Neural progenitor cell (in vitro differentiated cells): ENCODE data around the gene TIMM22. TPM values are rescaled to one million over a fixed set of nuclear protein-coding genes. Genes with fewer than 3 reads are reported as not detected.
"Not testable (repeated sequence)": the region's sequence is repeated elsewhere in the genome, so short reads cannot be mapped to it uniquely, and the experiment has no call there.

ENCODE experiments used
- DNase-seq: peaks from one replicate; pipeline ENCODE4 v3.0.0-alpha.2; 2016; ENCODE audit warnings: low spot score
- H2AFZ ChIP-seq: fragments of 200-600 bp; sonication (generic); replicated peaks from 2 replicates; pipeline ENCODE4 v1.6.1; 2016; ENCODE audit warnings: antibody characterized with exemption
- H3F3A ChIP-seq: fragments of 200-600 bp; sonication (generic); 2 replicates; pipeline ENCODE4 v1.6.1; 2016; ENCODE audit warnings: antibody characterized with exemption, low read depth
- H3K27ac ChIP-seq: fragments of 200-600 bp; sonication (generic); 2 replicates; pipeline ENCODE4 v1.5.1; 2016; ENCODE audit warnings: mild to moderate bottlenecking
- H3K27me3 ChIP-seq: fragments of 200-600 bp; sonication (generic); 2 replicates; pipeline ENCODE4 v1.6.1; 2016; ENCODE audit warnings: mild to moderate bottlenecking, moderate library complexity
- H3K36me3 ChIP-seq: fragments of 200-600 bp; sonication (generic); 2 replicates; pipeline ENCODE4 v1.5.1; 2016
- H3K4me1 ChIP-seq: fragments of 200-600 bp; sonication (generic); 2 replicates; pipeline ENCODE4 v1.6.1; 2016; ENCODE audit warnings: mixed run types
- H3K4me2 ChIP-seq: fragments of 200-600 bp; sonication (generic); 2 replicates; pipeline ENCODE4 v1.6.1; 2016
- H3K4me3 ChIP-seq: fragments of 200-600 bp; sonication (generic); 2 replicates; pipeline ENCODE4 v1.5.1; 2016
- H3K79me2 ChIP-seq: fragments of 200-600 bp; sonication (generic); 2 replicates; pipeline ENCODE4 v1.6.1; 2016; ENCODE audit warnings: low read depth
- H3K9ac ChIP-seq: fragments of 200-600 bp; sonication (generic); 2 replicates; pipeline ENCODE4 v1.6.1; 2016
- H3K9me3 ChIP-seq: fragments of 200-600 bp; sonication (generic); 2 replicates; pipeline ENCODE4 v1.5.1; 2016; ENCODE audit warnings: low read depth
- H4K20me1 ChIP-seq: fragments of 200-600 bp; sonication (generic); 2 replicates; pipeline ENCODE4 v1.6.1; 2016; ENCODE audit warnings: low read depth
- H3K27ac Mint-ChIP-seq: 3 replicates; pipeline ENCODE4 v1.8.0; 2021; ENCODE audit warnings: mixed read lengths
- H3K27me3 Mint-ChIP-seq: 2 replicates; pipeline ENCODE4 v1.8.0; 2022; ENCODE audit warnings: low read depth, mild to moderate bottlenecking, inconsistent platforms, moderate library complexity, mixed read lengths; ENCODE audit not compliant: insufficient read depth
- H3K36me3 Mint-ChIP-seq: 3 replicates; pipeline ENCODE4 v1.8.0; 2021; ENCODE audit warnings: mixed read lengths
- H3K4me1 Mint-ChIP-seq: 3 replicates; pipeline ENCODE4 v1.8.0; 2021; ENCODE audit warnings: mixed read lengths
- H3K4me3 Mint-ChIP-seq: 3 replicates; pipeline ENCODE4 v1.8.0; 2021; ENCODE audit warnings: mild to moderate bottlenecking, moderate library complexity, mixed read lengths
- H3K9me3 Mint-ChIP-seq: 3 replicates; pipeline ENCODE4 v1.8.0; 2020; ENCODE audit warnings: mixed read lengths
- EZH2 ChIP-seq: fragments of 200-600 bp; sonication (generic); IDR thresholded peaks from 2 replicates; pipeline ENCODE4 v1.6.1; 2017; ENCODE audit warnings: antibody characterized with exemption, mild to moderate bottlenecking, moderate library complexity
- EZH2phosphoT487 ChIP-seq: fragments of 200-600 bp; sonication (generic); IDR thresholded peaks from 2 replicates; pipeline ENCODE4 v1.6.1; 2017; ENCODE audit warnings: antibody characterized with exemption
- total RNA-seq: library from RNA; depleted of rRNA; stranded (reverse); fragments of >200 nt; gene quantifications from 2 replicates; pipeline ENCODE4 v1.2.3, GENCODE V29; 2015; ENCODE audit warnings: low replicate concordance
- TF ChIP-seq, protein P1 (sequence below): fragments of 200-600 bp; sonication (generic); IDR thresholded peaks from 2 replicates; pipeline ENCODE4 v1.5.1; 2017; ENCODE audit warnings: antibody characterized with exemption, mild to moderate bottlenecking

TIMM22 gene
- total RNA-seq, 1 donor from 2014 or later = 11.7 TPM

DNA sequence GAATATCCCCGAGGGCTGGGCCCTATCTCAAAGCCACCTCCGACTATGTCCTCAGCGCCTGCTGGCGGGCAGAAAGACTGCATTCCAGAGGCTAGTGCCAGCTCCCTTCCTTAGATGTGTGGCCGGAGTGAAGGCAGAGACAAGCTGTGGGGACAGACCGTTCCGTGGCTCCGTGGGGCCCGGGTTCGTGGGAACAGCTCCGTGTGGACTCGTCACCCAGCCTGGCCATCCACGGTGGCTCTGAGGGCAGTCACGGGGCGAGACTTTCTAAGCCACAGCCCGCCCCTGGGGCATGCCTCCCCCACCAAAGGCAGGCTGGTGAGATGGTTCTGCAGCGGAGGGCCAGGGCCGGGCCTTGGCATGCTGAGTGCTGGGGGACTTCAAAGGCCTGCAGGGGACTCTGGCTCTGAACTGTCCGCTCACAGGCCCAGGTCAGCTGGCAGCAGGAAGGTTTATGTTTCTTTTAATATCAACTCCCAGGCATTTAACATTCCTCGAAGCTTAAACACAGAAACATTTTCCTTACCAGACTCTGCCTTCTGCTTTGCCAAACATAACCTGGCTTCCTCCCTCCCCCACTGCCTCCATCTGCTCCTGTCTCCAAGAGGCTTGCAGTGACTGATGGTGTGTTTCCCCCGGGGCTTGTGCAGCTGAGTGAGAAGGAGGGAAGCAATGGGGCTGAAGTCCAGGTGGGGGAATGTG, 50.4 kb downstream of the TIMM22 start:
- Mint-ChIP-seq H3K4me1 (peaks cover 24% of the 10 kb centered on the region), H3K9me3 (no peaks in the 10 kb centered on the region), H3K27me3 (peaks cover 10% of the 10 kb centered on the region), H3K27ac (no peak overlapping the region), H3K36me3 (peaks cover 7% of the 10 kb centered on the region), H3K4me3 (no peak overlapping the region)
- Histone ChIP-seq H3K4me2 (no peak overlapping the region), H3K79me2 (no peaks in the 10 kb centered on the region), H3K4me3 (no peak overlapping the region), H3K27ac (no peak overlapping the region), H2AFZ (no peak overlapping the region), H3K9me3 (no peaks in the 10 kb centered on the region), H3K36me3 (no peaks in the 10 kb centered on the region), H4K20me1 (peaks cover 8% of the 10 kb centered on the region), H3F3A (no peaks in the 10 kb centered on the region), H3K4me1 (peaks cover 8% of the 10 kb centered on the region), H3K9ac (no peak overlapping the region), H3K27me3 (no peaks in the 10 kb centered on the region)
- DNase-seq = no peak
- TF ChIP-seq EZH2 = no peak
- TF ChIP-seq, protein P1, sequence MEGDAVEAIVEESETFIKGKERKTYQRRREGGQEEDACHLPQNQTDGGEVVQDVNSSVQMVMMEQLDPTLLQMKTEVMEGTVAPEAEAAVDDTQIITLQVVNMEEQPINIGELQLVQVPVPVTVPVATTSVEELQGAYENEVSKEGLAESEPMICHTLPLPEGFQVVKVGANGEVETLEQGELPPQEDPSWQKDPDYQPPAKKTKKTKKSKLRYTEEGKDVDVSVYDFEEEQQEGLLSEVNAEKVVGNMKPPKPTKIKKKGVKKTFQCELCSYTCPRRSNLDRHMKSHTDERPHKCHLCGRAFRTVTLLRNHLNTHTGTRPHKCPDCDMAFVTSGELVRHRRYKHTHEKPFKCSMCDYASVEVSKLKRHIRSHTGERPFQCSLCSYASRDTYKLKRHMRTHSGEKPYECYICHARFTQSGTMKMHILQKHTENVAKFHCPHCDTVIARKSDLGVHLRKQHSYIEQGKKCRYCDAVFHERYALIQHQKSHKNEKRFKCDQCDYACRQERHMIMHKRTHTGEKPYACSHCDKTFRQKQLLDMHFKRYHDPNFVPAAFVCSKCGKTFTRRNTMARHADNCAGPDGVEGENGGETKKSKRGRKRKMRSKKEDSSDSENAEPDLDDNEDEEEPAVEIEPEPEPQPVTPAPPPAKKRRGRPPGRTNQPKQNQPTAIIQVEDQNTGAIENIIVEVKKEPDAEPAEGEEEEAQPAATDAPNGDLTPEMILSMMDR = no peak

DNA sequence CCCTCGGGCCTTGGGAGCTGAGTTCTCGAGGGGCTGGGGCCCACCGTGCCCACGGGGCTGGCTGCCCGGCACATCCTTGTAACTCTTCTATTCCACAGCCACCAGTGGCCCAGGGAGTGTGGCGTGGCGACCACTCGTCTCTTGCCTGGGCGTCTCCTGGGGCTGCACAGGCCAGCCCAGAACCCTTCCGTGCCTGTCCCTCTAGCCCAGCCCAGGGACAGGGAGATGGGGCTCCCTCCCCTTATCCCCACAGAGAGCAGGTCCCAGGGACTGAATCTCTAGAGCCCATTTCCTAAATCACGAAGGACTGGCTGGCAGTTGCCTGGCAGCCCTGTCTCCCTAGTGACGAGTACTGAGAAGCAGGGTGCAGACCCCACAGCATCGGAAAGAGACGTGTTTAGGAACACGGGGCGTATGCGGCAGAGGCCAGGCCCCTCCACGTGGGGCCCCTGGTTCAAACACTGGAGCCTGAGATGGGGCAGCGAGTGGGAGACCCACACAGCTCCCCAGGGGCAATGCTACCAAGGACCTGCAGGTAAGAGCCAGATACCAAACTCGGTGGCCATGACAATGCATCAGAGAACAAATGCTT, 51.0 kb downstream of the TIMM22 start:
- Histone ChIP-seq H3K27ac (no peak overlapping the region), H3K9me3 (no peaks in the 10 kb centered on the region), H3K4me3 (no peak overlapping the region), H3K79me2 (no peaks in the 10 kb centered on the region), H3K4me2 (no peak overlapping the region), H4K20me1 (peaks cover 8% of the 10 kb centered on the region), H3K27me3 (no peaks in the 10 kb centered on the region), H2AFZ (no peak overlapping the region), H3K9ac (no peak overlapping the region), H3K4me1 (peaks cover 8% of the 10 kb centered on the region), H3K36me3 (no peaks in the 10 kb centered on the region), H3F3A (no peaks in the 10 kb centered on the region)
- no peak overlapping the region for H3K27ac Mint-ChIP-seq
- DNase-seq = no peak
- no peaks in the 10 kb centered on the region for H3K9me3 Mint-ChIP-seq
- TF ChIP-seq EZH2 (no peak), EZH2phosphoT487 (no peak)
- TF ChIP-seq, protein P1 = no peak
- peaks cover 8% of the 10 kb centered on the region for H3K27me3 Mint-ChIP-seq
- H3K36me3 Mint-ChIP-seq = peaks cover 2% of the 10 kb centered on the region
- H3K4me1 Mint-ChIP-seq = peaks cover 20% of the 10 kb centered on the region
- H3K4me3 Mint-ChIP-seq = no peak overlapping the region

DNA sequence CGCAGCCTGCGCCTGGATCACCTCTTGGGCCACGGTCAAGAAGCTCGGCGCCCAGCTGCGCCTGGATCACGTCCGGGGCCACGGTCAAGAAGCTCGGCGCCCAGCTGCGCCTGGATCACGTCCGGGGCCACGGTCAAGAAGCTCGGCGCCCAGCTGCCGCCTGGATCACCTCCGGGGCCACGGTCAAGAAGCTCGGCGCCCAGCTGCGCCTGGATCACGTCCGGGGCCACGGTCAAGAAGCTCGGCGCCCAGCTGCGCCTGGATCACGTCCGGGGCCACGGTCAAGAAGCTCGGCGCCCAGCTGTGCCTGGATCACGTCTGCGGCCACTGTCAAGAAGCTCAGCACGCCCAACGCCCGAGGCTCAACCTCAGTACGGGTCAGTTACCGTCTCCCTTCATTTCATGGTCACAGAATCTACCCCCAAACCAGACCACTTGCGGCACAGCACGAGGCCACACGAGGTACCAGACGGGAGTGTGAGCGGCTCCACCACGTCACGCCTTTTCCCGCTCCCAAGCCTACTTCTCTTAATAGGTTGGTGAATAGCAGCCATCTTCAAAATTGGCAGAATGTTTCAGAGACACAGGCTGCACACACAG, 51.7 kb downstream of the TIMM22 start:
- not testable (repeated sequence) for H3K36me3 ChIP-seq, H3K27ac ChIP-seq, H3K79me2 ChIP-seq, H3K36me3 Mint-ChIP-seq, H3F3A ChIP-seq, H3K4me3 Mint-ChIP-seq, H3K9me3 ChIP-seq, H2AFZ ChIP-seq, DNase-seq, H4K20me1 ChIP-seq, H3K27me3 ChIP-seq, H3K4me3 ChIP-seq, H3K27me3 Mint-ChIP-seq, H3K27ac Mint-ChIP-seq, H3K9ac ChIP-seq, H3K4me2 ChIP-seq, H3K9me3 Mint-ChIP-seq, H3K4me1 ChIP-seq
- H3K4me1 Mint-ChIP-seq = peaks cover 17% of the 10 kb centered on the region
